Measurements from ENCODE around the gene AKT2. TPM values are rescaled to one million over a fixed set of nuclear protein-coding genes. Genes with fewer than 3 reads are reported as not detected.
"Not testable (repeated sequence)": the region's sequence is repeated elsewhere in the genome, so short reads cannot be mapped to it uniquely, and the experiment has no call there.

The AKT2 gene
- total RNA-seq (2014; rRNA removed; shearing (Covaris generic)): 53.5 and 65.1 TPM in 2 replicates

DNA sequence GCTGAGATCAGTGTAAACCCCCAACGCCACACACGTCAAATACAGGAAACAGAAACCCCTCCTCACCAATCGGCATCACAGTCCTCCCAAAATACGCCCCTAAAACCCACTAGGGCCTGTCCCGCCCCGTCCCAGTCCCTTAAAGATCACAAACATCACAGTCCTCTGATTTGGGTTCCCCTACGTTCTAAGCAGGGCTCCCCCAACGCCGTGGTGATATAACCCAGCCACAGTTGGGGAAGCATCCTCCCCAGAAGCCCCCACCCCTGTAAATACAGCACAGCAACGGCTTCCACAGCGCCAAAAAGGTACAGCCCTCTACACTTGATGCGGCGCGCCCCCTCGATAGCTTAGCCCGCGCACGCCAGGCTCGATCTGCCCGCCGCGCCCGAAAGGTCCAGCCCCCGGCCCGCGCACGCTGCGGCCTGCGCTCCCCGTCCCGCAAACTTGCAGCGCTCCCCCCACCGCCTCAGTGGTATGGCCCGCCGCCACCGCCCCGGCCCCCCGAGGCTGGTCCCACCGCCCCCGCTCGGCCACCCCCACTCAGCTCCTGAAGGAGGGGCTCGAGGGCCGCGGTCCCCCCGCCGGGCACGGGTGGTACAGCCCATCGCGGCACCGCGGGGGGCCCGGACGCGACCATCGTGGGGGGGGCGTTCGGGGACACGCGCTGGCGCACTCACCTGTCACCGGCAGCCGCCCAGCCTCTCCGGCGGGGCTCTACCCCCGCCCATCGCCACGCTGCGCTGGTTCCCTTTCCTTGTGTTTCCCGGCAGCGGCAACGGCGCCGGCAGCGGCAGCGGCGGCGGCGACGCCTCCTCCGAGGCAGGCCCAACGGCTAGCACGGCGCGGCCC is at the start of gene AKT2:
AKT2 (minus strand) TSS at position 845 of the 852 bp plus-strand sequence. CDS start 20,078 bp downstream, outside the sequence.
- peak; percentile 61 for DNase-seq (ENCODE audit: low read depth)

DNA sequence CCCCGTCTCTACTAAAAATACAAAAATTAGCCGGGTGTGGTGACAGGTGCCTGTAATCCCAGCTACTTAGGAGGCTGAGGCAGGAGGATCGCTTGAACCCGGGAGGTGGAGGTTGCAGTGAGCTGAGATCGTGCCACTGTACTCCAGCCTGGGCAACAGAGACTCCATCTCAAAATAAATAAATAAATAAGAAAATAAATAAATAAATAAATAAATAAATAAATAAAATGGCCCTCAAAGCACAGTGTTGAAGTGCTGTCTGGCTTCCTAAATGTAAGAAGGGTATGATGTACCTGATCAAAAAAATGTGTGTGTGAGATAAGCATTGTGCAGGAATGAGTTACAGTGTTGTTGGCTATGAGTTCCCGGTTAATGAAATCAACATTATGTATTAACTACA is 47.9 kb upstream of the AKT2 start:
- DNase-seq (ENCODE audit: low read depth): not testable (repeated sequence)

- DNase-seq (ENCODE audit: low read depth): no peak
Measured at GRCh38 chr19:40332669-40333068, 47.5 kb upstream of the AKT2 start.

DNA sequence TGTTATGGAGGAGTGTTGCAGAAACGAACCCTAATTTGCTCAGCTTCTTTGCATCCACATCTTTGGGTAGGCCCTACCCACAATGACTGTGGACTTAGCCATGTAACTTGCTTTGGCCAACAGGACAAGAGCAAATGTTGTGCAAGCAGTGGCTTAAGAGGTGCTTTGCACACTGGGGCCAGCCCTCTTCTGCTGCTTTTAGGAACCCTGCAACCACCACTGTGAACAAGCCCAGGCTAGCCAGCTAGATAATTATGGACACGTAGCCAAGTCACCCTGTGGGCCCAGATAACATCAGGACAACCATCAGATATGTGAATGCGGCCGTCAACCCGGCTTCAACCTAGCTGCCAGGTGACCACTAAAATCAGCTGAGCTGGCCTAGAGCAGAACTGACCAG is 45.9 kb upstream of the AKT2 start:
- DNase-seq (ENCODE audit: low read depth): no peak

- no peak for DNase-seq (ENCODE audit: low read depth)
Measured at GRCh38 chr19:40326201-40326600, 41.1 kb upstream of the AKT2 start.

GRCh38 chr19:40323705-40324104 is 38.6 kb upstream of the AKT2 start:
- no peak for DNase-seq (ENCODE audit: low read depth)

- DNase-seq (ENCODE audit: low read depth): peak; percentile 15
Measured at GRCh38 chr19:40322951-40323615, 37.9 kb upstream of the AKT2 start.

DNA sequence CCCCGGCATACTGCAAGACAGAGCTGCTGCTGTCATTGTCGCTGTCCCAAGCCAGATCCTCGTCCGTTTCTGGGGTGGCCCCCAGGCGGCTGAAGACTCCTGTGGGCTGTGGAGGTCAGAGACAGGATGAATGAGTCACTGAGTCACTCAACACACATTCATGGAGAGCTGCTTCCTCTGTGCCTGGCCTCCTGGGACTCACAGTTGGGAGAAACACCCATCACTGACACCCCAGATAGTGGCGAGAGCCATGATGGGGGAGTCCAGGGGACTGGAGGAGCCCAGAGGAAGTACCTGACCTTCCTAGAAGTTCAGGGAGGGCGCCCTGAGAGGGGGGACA is 37.1 kb upstream of the AKT2 start:
- DNase-seq (ENCODE audit: low read depth): peak; percentile 41

DNA sequence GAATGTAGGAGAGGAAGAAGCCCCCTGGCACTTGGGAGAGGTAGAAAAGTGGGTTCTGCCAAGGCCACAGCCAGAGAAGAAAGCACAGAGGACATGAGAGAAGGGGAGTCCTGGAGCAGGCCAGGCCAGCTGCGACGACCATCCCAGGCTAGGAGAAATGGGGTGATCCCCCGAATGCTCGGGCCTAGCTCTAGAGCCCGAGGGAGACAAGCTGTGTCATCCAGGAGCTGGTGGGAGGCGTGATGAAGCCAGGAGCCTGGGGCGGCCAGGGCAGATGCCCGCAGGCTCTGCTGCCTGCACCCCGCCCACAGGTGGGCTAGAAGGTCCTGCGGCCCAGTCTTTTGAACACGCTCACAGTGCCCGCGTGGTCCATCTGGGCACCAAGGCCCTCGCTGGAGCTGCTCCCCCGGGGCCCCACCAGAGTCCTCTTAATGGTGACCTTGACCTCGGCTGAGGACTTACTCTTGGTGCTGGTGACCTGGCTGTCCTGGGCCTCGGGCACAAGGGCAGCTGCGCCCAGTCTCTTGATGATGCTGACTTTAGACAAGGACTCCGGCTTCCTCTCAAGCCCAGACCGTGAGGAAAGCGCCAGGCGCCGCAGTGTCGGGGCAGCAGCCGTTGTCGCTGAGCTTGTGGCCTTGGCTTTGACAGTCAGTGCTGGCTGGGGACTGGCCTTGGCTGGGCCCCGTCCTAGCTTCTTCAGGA is 36.6 kb upstream of the AKT2 start:
- no peak for DNase-seq (ENCODE audit: low read depth)

- no peak for DNase-seq (ENCODE audit: low read depth)
Measured at GRCh38 chr19:40321076-40321475, 35.9 kb upstream of the AKT2 start.

GRCh38 chr19:40320558-40320935 is 35.4 kb upstream of the AKT2 start:
- DNase-seq (ENCODE audit: low read depth): no peak

GRCh38 chr19:40317338-40317737 is 32.2 kb upstream of the AKT2 start:
- DNase-seq (ENCODE audit: low read depth): no peak

- no peak for DNase-seq (ENCODE audit: low read depth)
Measured at GRCh38 chr19:40315812-40316470, 30.8 kb upstream of the AKT2 start.

- DNase-seq (ENCODE audit: low read depth): no peak
Measured at GRCh38 chr19:40314656-40315055, 29.5 kb upstream of the AKT2 start.

GRCh38 chr19:40313229-40313983 is 28.3 kb upstream of the AKT2 start:
- no peak for DNase-seq (ENCODE audit: low read depth)

DNA sequence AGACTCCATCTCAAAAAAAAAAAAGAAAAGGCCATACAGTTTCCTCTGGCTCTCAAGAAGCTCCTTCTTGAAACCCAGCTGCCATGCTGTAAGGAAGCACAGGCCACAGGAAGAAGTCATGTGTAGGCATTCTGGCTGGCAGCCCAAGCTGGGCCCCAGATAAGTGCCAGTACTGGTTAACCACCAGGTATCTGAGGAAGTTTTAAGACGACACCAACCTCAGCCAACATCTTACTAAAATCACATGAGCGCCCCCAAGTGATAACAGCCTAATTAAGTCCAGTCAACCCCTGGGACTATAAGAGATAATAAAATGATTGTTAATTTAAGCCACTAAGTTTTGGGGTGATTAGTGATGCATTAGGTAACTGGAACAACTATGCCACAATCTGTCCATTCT is 27.4 kb upstream of the AKT2 start:
- DNase-seq (ENCODE audit: low read depth): no peak

DNA sequence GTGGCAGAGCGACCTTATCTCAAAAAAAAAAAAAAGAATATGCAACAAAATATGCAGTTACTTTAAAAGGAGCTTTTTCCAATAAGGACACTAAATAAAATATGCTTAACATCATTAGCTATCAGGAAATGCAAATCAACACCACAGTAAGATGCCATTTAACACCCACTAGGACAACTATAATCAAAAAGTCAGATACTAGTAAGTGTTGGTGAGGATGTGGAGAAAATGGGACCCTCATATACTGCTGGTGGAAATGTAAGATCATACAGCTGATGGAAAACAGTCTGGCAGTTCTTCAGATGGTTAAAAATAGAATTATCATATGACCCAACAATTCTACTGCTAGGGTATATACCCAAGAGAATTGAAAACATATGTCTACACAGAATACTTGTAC is 24.5 kb upstream of the AKT2 start:
- no peak for DNase-seq (ENCODE audit: low read depth)

GRCh38 chr19:40305403-40305802 is 20.3 kb upstream of the AKT2 start:
- DNase-seq (ENCODE audit: low read depth): peak; percentile 83

- no peak for DNase-seq (ENCODE audit: low read depth)
Measured at GRCh38 chr19:40304306-40304705, 19.2 kb upstream of the AKT2 start.

DNA sequence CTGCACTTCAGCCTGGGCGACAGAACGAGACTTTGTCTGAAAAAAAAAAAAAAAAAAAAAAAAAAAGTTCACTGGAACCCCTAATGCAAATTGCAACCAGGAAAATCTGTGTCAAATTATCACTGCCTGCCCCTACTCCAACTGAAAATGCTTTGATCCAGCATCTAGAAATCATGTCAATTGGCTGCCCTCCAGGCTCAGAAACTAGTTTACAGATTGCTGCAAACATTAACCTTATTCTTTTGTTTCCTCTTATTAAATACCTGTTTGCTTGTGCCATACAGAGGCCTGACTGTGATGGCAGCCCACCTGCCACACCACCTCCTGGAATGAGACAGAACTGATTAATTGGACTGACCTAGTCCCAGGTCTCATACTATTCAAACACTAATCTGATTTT is 18.6 kb upstream of the AKT2 start:
- no peak for DNase-seq (ENCODE audit: low read depth)

DNA sequence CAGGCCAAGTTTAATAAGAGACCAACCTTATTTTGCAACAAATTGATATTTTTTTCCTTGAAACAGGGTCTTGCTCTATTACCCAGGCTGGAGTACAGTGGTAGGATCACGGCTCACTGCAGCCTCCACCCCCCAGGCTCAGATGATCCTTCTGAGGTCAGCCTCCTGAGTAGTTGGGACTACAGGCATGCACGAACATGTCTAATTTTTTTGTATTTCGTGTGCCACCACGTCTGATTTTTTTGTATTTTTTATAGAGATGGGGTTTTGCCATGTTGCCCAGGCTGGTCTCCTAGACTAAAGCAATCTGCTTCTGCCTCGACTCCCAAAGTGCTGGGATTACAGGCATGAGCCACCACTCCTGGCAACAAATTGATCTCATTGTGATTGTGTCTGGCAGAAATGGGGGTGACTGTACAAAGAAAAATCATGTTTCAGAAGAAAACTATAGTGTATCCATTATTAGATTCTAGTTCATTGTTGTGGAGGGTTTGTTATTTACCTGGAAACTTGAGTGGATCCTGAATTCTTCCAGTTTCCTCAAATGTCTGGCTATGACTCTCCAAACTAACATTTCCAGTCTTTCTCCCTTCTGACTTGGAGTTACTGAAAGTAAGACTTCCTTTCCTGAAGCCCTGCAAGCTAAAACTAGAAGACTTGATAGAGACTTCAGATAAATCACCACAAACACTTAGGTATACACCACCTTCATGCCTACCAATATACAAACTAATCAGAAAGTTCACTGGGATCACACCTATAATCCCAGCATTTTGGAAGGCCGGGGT is 17.3 kb upstream of the AKT2 start:
- DNase-seq (ENCODE audit: low read depth): no peak

All from RPMI7951 (cell line).